ENCODE data around the gene DAZAP1.
A peak's percentile ranks its signal among the peaks of the same experiment; 100 is the strongest.

DAZAP1 gene

DNA sequence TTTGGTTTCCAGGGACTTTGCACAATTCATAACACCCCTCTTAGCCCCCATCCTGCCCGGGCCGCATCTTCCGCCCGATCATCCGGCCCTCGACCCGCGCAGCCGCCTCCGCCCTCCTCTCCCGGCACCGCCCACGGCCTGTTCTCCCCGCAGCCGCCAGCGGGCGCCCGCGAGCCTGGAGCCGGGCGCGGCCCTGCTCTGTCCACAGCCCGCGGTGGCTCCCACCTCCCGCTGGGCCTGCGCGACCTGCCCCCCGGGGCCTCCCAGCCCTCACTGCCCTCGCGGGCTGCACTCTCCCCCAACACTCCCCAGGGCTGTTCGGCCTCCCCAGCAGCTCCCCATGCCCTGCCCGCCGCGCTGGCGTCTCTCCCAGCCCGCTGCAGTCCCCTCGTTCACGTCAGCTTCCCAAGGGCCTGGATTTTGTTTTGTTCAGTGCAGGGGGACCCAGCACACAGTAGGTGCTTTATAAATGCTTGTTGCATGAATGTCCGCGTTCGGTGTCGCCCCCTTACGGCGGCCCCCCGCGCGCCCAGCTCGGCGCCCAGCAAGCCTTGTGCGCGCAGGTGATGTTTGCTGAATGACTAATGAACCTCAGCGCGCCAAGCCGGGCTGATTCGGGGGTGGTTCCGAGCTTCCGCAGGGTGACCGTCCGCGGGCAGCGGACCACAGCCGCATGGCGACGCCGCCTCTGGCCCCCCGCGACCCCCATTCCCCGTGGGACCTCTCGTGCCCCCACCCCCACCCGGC is 38.0 kb downstream of the DAZAP1 start:
- peak; percentile 74 for DNase-seq (ENCODE audit: low spot score)

DNA sequence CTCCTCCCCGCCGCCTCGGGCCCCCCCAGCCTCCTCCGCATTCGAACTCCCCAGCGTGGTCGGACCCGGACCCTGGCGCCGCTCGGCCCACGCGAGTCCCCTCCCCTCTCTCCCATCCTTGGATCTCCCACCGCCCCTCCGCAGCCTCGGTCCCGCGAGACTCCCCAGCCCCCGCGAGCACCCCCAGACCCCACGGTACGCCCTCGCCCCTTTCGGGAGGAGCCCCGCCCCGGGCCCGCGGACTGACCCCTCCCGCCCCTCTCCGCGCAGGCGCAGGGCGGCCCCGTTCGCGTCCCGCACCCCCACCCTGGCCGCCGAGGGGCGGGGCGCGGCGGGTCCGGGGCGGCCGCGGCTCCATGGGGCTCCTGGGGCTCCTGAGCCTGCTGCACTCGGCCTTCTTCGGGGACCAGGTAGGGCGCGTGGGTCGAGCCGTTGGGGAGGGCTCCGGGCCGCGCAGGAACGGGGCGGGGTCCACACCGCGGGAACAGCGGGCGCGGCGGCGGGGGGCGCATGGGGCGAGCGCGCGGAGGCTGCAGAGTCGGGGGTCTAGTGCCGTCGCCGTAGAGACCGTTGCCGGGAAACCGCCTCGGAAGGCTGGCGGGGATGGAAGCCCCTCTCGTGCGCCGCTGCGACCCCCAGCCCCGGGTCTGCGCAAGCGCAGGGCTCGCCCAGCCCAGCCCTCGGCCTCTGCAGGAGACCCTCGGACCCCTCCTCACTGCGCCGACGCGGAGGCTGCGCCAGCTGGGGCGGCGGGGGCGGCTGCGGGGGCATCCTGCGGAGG is 38.7 kb downstream of the DAZAP1 start:
- DNase-seq (ENCODE audit: low spot score): peak; percentile 68

DNA sequence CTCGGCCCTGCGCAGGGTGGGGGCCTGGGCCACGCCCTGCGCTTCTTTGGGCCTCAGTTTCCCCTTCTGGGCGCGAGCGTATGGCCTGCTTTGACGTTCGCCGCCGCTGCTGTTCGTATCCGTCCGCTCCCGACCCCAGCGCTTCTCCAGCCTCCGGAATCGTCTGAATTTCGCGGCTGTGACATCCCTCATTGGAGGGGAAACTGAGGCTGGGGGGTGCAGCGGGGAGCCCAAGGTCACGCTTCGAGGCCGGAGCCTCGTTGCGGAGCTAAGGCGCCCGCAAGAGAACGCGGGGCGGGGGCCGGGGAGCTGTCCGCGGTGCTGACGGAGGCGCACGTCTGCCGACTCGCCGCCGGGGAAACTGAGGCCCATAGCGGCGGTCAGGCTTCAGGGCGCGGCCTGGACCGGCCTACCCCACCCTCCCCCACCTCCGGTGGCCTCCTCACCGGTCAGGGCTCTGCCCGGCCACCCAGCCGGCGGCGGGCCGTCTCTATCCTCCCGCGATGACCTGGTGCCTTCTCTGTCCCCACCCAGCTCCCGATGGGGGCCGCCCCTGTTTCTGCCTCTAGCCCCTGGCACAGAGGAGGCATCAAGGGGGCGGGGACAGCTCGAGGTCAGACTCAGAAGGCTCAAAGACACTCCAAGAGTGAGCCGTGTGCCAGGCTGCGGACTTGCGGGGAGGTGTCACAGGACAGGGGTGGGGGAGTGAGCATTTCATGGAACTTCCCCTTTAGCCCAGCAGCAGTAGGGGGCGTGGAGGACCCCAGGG is 39.5 kb downstream of the DAZAP1 start:
- peak; percentile 51 for DNase-seq (ENCODE audit: low spot score)

DNA sequence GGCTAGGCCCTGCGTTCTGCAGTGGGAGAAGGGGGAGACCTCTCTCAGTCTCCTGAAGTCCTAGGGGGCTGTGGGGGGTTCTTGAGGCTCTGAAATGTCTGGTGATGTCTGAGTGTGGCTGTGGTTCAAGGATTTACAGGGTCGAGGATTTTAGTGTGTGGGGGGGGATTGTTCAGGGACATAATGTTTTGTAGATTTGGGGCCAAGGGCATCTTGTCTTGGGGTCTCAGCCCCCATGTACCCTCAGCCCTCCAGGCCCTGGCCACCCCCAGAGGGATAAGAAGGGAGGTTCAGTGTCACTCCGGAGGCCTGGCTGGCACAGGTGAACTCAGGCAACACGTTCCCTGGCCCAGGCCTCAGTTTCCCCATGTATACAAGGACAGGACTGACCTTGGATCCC is 40.1 kb downstream of the DAZAP1 start:
- DNase-seq (ENCODE audit: low spot score): no peak

DNA sequence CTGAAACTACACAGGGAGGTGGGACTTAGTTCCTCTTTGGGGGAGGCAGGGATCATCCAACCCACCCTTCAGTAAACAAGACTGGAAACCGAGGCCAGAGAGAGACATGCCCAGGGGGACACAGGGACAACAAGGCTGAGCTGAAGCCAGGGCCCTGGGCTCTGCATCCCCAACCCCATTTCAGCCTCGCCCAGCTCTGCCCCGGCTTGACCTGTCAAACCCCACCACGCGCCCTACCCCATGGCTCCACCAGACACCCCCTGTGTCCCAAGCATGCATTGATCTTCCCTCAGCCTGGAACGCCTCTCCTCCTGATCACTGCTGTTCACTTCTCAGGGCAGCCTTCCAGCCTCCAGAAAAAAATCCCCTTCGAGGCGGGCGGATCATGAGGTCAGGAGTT is 40.6 kb downstream of the DAZAP1 start:
- DNase-seq (ENCODE audit: low spot score): no peak

DNA sequence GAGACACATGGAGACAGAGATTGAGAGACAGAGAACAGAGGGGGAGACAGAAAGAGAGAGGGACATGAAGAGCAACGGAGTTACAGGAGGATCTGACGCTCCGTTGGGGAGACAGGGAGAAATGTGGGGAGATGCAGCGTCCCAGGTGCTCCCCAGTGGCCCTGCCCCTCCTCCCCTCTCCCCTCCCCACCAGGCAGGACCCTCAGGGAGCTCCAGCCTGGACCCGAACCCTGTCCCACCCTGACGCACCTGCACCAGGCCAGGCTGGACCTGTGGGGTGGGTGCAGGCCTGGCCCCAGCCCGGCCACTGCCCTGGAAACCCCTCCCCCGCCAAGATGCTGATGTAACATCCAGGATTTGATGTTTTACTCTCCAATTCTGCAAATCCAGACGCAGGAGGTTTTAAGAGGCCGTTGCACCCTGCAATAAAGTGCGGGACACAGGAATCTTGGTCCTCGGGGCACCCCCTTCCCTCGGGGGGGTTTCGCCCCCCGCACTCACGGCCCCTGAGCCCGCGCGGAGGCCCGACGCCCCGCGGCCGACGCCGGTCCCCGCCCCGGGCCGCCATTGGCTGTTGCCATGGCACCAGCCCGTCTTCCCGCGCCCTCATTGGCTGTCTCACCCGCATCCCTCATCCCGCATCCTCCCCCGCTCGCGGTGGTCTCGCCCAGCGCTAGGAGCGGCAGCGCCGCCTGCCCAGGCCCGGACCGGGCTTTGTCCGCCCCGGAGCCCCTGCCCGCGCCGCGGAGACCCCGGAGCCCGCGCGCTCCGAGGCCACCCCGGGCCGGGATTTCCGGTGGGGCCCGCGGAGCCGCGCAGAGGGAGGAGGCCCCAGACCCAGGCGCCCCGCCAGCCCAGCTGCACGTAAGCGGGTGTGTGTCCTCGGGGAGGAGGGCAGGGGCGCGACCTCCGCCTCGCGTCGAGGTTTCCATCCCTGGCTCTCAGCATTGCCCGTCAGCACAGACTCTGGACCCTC is 42.4 kb downstream of the DAZAP1 start, which contains the start of gene APC2:
Gene APC2 (plus strand): TSS at position 655 of the 976 bp plus-strand sequence. CDS start 2,881 bp downstream, outside the sequence.
- peak; percentile 89 for DNase-seq (ENCODE audit: low spot score)

DNA sequence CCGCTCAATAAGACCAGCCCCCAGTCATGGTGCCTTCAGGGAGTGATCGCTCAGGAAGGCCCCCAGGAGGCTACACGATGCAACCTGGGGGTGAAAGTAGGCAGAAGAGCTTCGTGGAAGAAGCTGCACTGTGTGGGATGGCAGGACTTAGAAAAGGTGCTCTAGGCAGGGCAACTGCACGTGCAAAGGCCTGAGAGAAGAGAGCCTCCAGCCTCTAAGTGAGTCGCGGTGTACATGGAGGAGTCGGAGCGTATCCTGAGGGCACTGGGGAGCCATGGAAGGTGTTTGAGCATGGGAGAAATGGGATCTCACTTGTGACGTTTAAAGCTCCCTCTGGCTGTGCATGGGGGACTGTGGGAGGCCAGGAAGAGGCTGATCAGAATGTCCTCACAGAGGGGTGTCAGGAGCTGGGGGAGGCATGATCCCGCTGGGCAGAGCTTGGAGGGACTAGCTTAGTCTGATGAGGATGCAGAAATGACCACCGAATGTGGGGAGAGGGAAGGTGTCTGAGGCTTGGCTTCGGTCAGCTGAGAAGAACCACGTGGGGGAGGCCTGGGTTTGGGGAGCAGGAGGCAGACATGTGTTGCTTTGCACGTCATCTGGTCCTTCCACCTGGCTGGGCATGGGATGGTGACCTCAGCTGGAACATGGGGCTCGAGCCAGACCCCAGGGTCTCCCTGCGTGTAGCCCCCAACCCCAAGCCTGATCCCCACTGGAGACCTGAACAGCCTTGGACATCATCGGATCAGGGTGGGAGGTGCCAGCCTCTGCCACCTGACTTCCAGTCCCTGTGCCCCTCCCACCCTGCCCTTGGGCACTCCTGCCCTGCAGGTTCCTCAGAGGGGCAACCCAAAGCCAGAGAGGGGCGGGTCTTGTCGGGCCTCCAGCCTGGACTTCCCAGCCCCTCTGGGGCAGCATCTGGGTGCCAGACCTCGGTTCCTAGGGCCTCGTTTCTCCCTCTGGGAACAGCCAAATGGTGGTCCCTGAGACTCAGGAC is 43.6 kb downstream of the DAZAP1 start:
- peak; percentile 53 for DNase-seq (ENCODE audit: low spot score)

DNA sequence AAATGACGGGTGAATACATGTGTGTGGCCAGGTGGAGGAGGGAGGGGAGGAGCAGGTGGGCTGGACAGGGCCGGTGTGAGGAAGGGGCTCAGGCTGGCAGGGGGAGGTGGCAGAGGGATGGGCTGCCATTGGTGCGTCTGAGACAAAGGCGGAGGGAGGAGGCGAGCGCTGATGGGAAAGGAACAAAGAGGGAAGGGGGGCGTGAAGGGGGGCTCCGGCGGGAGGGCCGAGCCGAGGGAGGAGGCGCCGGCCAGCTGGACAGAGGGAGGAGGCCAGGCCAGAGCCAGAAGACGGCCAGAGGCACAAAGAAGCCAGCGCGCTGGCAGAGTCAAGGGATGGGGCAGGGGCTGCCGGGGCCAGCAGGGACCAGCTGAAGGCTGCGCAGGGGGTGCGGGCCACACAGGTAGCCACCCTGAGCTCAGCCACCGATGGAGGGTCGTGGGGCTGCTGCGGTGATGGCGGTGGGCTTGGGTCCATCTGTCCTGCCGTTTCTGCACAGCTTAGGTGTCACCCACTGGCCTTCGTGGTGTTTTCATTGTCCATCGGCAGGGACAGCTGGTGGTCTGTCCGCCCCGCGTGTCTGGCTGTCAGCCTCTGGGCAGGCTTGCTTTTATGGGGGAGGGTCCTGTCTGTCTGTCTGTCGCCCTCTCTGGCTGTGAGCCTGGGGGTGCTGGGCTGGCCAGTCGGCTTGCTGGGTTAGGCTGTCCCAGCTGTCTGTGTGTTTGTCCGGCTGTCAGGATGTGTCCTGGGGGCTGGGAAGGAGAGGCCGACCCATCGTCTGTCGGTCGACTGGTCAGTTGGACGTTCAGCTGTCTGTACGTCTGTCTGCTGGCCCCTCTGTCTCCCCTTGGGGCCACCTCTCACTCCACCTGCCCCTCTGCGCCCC is 44.8 kb downstream of the DAZAP1 start:
- no peak for DNase-seq (ENCODE audit: low spot score)

DNA sequence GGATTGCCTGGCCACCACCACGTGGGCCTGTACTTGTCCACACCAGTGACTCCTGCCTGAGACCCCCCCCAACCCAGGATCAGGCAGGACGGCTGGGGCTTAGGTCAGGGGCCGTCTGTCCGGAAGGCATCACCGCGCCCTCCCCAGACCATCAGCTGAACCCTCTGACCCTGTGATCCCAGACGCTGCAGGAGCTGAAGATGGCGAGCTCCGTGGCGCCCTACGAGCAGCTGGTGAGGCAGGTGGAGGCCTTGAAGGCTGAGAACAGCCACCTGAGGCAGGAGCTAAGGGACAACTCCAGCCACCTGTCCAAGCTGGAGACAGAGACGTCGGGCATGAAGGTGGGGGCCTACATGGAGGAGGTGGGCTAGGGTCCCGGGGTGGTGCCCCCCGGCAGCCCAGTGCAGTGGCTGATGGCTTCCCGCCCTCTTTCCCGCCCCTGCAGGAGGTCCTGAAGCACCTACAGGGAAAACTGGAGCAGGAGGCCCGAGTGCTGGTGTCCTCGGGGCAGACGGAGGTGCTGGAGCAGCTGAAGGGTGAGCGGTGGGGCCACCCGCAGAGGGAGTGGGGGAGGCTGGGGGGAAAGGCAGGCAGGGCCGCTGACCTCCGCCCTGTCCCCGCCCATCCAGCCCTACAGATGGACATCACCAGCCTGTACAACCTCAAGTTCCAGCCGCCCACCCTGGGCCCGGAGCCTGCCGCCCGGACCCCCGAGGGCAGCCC is 45.6 kb downstream of the DAZAP1 start:
- DNase-seq (ENCODE audit: low spot score): no peak

DNA sequence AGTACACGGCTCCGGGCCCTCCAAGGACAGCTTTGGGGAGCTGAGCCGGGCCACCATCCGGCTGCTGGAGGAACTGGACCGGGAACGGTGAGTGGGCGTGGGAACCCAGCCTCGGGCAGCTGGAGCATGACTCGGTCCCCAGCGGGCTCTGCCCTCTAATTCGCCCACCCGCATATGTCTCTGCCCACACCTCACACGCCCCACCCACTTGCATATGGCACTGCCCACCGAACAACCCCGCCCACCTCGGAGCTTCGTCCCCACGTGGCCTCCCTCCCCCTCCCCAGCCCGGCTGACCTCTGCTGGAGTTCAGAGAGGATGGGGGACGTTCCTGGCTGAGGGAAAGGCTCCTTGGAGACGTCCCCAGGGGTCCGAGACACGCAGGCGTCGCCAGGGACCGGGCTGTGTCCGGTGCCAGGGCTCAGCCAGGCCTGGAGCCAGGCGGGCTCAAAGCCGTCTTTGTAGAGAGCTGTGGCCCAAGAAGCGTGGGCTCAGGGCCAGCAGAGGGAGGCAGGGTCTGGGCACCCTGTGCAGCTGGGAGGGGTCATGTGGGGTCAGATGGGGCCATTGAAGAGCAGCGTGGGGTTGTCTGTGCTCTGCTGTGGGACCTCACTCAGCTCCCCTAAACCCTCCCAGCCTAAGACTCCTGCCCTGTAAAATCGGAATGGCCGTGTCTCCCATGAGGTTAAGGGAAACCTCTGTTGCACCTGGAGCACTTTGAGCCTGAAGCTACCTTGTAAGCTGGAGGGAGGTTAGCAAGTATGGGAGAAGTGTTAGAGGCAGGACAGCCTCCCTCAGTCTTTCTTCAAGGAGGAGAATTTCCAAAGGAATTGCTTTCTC is 46.4 kb downstream of the DAZAP1 start:
- peak; percentile 60 for DNase-seq (ENCODE audit: low spot score)

DNA sequence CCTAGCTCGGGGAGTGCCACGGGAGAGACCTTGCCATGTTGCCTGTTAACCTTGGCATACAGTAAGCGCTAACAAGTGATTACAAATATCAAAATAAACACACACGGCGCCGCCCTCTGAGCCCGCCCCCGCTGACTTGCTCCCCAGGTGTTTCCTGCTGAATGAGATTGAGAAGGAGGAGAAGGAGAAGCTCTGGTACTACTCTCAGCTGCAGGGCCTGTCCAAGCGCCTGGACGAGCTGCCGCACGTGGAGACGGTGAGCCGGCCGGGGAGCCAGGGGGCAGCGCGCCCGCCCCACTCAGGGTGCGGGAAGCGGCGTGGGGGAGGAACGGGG is 47.6 kb downstream of the DAZAP1 start:
- no peak for DNase-seq (ENCODE audit: low spot score)

DNA sequence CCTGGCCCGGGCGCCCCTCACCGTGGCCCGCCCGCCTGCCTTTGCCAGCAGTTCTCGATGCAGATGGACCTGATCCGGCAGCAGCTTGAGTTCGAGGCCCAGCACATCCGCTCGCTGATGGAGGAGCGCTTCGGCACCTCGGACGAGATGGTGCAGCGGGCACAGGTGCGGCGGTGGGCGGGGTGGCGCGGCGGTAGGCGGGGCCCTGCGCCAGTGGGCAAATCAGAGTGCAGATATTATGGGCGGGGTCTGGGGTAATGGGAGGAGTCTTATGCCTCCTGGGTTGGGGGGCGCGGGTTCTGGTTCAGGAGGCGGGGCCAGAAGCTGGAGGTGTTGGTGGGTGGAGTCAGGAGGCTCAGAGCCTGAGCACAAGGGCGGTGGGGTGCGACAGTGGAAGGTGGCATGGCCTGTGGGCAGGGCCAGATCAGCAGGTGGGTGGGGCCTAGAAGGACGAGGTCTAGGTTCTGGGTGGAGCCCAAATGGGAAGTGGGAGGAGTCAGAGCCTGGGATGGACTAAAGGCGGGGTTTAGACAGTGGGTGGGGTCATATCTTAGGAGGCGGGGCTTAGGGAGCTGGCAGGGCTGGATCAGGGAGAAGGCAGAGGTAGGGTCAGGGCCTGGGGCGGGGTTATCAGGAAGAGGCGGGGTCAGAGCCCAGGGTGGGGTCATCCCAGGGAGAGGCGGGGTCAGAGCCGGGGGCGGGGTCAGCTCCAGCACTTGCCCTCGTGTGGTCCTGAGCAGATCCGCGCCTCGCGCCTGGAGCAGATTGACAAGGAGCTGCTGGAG is 48.1 kb downstream of the DAZAP1 start:
- peak; percentile 74 for DNase-seq (ENCODE audit: low spot score)

DNA sequence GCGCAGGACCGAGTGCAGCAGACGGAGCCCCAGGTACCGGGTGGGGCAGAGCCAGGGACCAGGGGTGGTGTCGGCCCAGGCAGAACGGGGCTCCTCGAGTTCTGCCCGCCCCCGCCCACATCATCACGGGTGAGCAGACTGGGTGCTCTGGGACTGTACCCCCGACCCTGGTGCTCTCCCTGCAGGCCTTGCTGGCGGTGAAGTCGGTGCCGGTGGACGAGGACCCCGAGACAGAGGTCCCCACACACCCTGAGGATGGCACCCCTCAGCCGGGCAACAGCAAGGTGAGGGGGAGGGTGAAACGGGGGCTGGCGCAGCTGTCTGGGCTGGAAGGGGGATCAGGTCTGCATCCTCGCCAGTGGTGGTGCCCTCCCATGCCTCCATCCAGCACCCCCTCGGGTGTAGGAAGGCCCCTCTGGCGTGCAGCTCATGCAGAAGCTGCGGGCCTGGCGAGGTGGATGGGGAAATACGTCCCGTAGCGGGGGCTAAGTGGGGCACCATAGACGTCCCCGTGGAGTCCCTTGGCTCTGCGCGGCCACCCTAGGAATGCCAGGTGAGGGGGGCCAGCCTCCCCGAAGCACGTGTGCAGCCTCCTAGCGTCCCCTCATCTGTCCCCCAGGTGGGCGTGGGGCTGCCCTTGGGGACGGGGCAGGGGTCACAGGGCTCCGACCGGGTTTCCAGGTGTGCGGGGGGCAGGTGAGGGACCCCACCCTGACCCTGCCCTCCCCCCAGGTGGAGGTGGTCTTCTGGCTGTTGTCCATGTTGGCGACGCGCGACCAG is 48.9 kb downstream of the DAZAP1 start:
- no peak for DNase-seq (ENCODE audit: low spot score)

DNA sequence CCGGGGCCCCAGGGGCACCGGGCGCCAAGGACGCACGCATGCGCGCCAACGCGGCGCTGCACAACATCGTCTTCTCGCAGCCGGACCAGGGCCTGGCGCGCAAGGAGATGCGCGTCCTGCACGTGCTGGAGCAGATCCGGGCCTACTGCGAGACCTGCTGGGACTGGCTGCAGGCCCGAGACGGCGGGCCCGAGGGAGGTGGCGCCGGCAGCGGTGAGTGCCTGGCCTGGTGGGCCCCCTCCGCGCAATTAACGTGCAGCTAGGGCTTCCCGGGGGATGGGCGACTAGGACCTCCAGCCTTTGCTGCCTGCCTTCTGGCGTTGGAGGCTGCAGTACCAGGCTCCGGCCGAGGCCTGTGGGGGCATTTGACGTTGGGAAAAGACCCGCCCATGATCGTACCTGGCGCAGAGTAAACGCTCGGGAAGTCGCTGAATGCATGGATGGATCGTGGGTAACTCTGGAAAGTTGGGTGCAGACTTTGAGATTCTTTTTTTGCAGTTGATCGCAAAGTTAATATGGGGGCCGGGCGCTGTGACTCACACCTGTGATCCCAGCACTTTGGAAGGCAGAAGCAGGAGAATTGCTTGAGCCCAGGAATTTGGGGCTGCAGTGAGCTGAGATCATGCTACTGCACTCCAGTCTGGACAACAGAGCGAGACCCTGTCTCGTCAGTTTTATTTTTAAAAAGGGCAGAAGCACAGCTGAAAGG is 49.8 kb downstream of the DAZAP1 start:
- DNase-seq (ENCODE audit: low spot score): no peak

DNA sequence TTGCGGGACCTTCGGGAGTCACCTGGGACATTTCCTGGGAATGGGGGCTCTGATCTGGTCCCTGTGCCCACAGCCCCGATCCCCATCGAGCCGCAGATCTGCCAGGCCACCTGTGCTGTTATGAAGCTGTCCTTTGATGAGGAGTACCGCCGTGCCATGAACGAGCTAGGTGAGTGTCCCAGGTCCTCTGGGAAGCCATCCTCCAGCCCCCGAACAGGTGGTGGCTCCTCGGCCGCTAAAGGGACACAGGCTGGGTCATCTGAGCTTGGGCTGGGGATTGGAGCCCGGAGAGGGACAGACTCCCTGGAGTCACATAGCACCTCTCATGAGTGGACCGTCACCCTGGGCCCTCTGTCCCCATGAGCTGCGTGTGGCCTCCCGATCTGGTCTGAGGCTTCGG is 50.5 kb downstream of the DAZAP1 start:
- DNase-seq (ENCODE audit: low spot score): no peak
